HS-27A (cell line): ENCODE data around the gene ENTREP1.
"Not testable (repeated sequence)": the region's sequence is repeated elsewhere in the genome, so short reads cannot be mapped to it uniquely, and the experiment has no call there.

ENCODE experiments used
- DNase-seq: peaks from one replicate; pipeline ENCODE4 v3.0.0-alpha.2; 2012; ENCODE audit warnings: low read depth, missing footprints

Gene ENTREP1

DNA sequence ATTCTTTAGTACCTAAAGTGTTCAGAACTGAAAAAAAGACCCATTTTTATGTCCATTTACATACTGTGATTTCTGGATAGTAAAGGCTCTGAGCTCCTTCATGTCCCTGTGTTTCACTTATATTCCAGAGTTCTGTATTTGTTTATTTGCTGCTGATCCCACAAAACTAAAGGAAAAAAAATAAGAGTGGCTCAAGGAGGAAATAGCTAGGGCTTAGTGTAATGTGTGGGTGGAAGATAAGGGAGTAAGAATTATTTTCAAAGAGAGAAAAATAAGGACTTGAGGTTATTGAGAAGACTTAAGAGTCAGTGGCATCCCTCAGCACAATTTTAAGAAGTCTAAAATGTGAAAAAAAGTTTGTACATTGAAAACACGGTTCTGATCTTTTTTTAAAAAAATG, 46.0 kb downstream of the ENTREP1 start:
- DNase-seq, result no peak

DNA sequence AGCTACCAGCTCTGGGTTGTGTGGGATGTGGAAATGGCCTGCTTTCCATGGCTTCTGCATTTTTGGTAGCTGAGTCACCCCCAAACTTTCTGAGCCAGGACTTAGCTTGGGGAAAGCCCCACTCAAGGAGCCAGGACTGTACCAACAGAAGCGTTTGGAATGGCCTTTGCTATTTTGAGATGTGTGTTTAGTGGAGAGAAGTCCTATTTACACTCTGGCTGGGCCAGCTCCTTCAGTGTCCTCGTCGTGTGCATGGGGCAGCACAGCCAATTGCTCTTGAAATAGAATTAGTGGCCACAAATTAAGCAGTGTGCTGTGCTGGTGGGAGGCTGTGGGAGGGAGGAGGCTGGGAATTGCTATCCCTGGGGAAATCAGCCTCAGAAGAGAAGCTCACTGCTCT, 51.6 kb downstream of the ENTREP1 start:
- peak; percentile 62 for DNase-seq

DNA sequence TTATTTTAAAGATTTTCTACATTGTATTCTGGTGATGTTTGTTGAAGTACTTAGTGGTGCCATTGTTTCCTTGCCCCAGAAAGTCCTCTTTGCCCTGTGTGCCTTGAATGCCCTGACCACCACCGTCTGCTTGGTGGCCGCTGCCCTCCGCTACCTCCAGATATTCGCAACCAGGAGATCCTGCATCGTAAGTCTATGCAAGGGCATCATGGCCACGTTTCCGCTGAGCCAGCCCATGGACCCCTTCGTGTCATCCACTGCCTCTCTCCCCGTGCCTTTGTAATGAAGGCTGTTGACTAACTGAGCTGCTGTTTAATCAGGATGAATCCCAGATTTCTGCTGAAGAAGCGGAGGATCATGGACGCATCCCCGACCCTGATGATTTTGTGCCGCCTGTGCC, 52.3 kb downstream of the ENTREP1 start:
- no peak for DNase-seq

DNA sequence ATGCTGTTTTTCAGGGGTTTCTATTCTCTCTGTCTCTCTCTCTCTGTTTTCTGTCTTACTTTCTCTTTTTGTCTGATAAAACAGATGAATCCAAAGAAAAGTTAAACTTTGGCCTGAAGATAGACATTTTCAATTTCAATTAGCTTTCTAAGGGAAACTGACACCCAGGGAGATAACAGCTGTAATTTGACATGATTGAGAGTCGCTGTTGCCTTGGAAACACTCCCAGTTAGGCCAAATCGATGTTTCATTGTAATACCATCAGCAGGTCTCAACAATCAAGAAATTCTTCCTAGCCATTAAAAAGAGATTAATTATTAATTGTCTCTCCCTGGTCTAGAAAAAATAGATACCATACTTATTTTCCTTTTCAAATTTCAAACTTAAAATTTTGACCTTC, 53.0 kb downstream of the ENTREP1 start:
- no peak for DNase-seq

DNA sequence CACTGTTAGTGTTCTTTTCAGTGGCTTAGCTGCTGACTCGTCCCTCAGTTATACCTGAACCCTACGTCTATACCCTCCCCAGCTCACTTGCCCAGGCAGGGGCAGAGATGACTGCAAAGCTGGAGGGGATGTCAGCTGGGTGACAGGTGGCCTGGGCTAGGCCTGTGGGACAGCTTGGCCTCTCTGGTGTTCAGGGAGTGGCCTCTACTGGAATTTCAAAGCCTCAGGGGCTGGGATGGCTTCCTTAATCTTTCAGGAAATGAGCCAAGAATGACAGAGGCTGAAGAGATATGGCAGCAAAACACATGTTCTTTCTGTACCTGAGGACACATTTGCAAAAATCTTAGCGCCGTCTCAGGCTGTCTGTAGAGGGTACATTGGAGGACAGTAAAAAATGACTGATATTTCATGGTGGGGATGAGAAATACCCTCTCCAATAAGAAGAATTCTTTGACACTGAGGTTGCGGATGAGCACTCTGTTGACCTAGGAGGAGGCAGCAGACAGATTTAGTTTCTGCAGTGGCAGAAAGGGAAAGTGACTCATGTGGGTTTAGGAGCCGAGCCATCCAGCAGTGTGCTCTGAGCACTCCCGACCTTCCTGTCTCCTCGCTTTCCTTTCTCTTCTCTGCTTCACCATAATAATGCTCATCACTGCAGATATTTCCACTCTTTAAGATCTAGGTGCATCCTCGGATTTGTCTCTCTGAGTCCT, 54.4 kb downstream of the ENTREP1 start:
- no peak for DNase-seq

DNA sequence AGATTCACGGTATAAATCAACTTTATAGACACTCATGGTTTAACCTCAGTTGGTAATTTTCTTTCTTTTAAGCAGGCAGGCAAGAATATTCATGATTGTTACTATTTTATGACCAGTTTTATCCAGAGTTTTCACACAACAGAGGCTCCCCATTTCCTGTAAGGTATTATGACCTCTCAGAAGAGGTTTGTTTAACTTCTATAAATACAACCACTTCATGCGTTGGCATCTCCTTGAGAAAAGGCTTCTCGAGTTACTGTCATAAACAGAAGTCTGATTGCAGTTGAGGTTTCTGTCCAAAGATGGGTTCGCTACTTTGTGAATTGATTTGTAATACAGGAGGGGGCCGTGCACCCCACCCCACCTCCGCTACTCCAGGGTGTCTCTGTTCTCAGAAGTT, 55.3 kb downstream of the ENTREP1 start:
- no peak for DNase-seq

DNA sequence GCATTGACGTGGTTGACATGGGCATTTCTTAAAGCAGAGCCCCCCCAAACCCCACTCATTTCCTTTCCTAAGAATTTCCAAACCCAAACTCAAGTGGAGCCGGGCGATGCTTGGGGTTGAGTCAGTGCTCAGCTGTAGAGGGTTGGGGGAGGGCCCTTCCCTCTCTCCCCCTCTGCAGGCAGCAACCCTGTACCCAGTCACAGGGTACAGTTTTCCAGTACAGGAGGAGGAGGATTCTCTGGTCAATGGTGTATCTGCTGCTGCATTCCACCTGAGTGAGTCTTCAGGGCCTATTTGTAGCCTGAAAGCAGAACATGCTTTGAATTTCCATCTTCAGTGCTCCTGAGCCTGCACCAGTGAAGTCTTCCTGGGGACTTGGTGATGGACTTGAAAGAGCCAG, 55.8 kb downstream of the ENTREP1 start:
- no peak for DNase-seq

DNA sequence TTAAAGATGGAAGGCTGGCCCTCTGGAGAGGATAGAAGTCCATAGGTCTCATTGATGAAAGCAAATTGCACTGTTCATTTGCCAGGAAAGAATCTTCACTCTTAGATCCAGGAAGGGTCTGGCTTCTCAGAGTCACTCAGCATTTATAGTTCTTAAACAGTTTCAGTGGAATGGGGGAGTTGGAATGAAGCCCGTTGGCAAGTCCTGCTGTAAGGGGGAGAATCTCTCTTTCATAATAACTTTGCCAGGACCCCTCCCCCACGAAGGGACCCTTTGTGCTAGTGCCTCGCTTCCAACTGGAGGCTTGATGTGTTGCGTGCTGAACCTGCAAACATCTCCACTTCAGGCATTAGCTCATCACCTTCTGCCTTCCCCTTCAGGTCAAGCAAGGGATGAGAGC, 57.1 kb downstream of the ENTREP1 start:
- no peak for DNase-seq

DNA sequence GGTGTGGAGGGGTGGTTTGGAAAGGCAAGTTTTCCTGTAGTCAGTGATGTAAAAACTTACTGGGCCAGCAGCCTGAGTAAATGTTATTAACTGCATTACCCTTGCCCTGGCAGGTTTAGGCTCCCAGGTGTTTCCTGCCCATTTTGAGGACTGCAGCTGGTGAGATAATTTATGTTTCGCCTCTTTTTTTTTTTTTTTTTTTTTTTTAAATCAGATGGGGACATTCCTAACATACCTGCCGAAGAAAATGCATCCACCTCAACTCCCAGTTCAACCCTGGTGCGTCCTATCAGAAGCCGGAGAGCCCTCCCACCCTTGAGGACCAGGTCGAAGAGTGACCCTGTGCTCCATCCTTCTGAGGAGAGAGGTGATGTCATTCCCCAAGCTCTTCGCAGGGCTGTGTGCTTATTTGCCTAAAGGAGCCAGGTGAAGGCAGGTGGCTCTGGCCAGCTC, 60.6 kb downstream of the ENTREP1 start:
- no peak for DNase-seq

DNA sequence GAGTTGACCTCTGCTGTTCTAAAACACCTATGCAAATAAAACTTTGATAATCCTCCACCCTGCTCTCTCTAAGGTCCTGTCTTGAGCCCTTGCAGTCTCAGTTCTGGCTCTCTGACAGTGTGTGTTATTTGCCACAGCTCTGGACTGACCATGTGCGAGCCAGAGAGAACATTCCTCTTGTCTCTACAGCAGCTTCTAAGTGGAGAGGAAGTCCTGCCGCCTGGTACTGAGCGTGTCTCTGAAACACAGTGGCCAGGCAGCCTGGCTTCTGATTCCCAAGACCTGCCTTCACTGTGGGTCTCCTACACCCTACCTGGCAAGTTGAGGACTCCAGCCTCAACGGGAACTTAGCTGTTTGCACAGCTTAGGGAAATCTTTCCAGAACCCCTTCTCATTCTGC, 61.6 kb downstream of the ENTREP1 start:
- no peak for DNase-seq

DNA sequence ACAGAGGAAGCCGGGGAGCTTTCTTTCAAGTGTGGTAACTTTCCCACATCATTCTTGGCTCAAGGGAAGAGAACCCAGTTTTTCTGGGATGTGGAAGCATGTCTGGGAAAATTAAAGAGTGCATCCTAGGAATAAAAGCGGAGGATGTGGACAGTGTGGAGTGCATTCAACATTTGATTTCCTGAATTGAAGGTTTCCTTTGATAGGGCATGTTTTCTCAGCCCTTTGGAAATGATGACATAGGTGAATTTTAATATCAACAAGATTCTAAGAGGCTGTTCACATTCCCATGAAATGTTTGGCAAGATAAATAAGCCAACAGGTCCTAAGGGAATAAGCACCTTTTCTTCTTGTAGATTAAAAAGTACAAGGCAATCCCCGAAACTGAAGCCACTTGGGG, 63.6 kb downstream of the ENTREP1 start:
- no peak for DNase-seq

DNA sequence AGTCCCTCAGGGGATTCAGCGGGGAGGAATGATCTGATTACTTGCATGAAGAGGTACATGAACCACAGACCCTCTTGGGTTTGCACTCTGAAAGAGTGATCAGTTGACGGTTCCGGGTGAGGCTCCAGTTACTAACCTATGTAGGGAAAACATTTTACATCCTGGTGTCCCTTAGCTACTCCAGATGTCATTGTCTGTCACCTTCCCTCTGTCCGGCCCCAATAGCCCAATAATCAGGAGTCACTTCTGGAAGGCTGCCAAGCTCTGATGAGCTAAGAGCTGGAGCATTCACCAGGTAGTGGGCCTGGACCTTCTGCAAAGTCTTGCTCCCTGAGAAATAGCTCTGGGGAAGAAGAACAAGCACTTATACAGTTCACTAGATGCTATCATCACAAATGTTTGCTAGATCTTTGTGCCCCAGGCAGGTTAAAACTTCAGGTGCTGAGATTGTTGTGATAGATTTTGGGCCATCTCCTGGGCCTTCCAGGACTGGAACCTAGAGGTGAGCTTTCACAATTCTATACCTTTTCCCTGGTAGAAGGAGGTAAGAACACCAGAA, 64.5 kb downstream of the ENTREP1 start:
- DNase-seq, result no peak

DNA sequence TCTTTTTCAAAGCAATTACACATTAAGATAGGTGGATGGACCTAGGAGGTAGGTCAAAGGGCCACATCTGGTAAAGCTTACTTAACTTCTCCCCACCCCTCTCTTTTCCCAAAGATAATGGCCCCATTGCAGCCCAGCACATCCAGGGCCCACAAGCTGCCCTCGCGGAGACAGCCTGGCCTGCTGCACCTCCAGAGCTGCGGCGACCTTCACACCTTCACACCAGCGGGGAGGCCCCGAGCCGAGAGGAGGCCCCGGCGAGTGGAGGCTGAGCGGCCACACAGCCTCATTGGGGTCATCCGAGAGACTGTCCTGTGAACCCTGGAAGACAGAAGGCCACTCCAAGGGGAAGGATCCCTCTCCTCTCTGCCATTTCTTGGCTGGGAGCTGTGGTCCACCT, 66.5 kb downstream of the ENTREP1 start:
- no peak for DNase-seq

DNA sequence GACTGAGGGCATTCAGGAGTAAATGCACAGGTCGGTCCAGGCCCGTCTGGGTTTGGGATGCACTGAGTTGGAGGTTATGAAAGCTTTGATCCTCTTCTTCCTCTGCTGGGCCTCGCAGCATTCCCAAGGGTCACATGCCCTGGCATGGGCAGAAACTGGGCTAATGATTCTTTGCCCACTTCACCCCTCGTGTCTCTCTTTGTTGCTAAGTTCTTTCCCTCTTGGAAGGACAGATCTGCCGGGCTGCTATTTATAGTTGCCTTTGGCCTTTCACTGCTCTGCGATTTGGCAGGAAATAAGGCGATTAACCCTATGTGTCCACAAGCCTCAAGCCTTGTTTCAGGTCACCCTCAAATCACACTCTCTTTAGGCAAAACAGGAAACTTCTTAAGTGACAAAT, 66.9 kb downstream of the ENTREP1 start:
- DNase-seq, result no peak

DNA sequence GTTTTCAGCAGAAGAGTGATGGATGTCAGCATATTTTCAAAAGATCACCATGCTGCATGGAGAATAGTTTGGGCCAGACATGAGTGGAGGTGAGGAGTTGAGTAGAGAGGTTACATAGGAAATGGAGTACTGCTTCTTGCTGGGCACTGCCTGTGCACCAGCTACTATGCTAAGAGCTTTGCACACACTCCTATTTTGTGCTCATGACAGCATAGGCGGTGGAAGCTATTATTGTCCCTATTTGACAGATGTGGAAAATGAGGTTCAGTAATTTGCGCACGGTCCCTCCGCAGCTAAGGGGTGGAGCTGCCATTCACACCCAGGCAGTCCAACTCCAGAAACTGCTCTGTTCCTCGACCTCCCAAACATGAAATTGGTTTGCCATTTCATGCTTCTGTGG, 67.8 kb downstream of the ENTREP1 start:
- DNase-seq, result no peak

DNA sequence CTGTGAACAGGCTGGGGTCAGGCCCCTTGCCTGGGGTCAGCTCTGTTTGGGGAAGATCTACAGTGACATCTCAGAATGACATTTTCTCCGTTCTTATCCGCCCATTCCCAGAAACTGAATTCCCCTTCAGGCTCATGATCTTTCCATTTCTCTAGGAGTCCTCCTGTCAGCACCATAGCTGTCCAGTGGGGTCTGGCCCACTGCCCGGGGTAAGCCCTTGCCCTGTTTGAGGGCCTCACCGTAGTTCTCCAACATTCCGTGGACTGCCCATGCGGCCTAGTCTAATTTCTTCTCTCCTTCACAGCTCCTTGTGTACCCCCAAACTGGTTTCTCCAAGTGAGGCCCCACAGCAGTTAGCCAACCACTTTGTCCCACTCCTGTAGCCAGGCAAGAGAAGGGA, 68.4 kb downstream of the ENTREP1 start:
- DNase-seq, result no peak

DNA sequence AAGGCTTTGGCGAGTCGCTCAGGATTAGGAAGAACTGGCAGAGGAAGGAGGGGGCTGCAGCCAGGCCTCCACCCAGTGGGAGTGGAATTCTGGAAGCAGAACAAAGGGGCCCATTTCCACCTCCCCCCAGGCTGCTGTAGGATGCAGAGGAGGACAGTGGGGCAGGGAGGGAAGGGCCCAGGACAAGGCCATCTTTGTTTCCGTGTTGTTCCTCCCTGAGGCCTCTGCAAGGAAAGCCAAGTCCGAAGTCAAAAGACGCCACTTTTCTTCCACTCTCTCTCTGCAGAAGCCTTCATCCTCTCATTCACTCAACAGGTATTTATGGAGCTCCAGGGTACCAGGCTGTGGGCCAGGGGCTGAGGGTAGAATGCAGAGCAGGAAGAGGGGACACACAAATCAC, 70.7 kb downstream of the ENTREP1 start:
- DNase-seq, result no peak

DNA sequence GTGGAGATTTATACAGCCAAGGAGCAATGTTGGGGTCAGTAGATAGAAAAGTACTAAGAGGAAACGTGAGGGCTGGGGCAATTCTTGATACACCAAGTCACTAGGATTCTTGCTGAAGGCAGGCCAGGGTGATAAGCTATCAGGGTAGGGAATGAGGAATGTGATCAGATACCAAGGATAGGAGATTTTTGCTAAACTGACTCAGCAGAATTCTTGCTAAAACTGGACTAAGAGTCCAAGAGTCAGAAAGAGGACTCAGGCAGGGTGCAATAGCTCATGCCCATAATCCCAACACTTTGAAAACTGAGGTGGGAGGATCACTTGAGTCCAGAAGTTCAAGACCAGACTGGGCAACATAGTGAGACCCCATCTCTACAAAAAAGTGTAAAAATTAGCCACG, 71.7 kb downstream of the ENTREP1 start:
- no peak for DNase-seq

DNA sequence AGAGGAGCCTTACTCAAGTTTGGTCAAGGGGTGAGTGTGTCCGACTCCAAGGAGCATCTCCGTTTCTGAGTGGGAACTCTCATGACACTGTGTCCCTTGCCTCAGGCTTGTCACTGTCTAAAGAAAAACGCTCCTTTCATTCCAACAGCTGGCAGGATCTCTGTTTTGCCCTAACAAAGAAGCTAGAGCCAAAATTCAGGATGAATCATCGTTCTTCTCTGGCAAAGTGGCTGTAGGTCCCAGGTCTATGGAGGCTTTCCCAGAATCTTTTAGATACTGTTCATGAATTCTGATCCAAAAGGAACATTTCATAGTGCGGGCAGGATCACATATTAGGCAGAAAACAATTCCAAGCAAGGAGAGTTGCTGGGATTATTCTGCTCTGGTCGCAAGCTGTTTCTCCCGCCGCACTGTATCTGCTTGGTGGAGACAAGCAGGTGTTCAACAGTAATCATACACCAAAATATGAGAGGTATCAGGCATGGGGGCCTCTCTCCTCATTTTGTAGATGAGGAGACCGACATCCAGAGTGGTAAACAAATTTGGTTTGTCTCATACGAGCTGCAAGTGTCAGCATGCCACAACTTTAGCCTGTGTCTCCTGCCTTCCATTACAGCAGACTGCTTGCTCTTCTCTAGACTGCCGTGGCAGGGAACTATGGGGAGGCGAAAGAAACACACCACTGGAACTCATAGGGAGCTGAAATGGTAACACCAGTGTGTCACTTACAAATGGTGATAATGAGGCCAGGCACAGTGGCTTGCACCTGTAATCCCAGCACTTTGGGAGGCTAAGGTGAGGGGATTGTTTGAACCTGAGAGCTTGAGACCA, 72.6 kb downstream of the ENTREP1 start:
- DNase-seq, result no peak

DNA sequence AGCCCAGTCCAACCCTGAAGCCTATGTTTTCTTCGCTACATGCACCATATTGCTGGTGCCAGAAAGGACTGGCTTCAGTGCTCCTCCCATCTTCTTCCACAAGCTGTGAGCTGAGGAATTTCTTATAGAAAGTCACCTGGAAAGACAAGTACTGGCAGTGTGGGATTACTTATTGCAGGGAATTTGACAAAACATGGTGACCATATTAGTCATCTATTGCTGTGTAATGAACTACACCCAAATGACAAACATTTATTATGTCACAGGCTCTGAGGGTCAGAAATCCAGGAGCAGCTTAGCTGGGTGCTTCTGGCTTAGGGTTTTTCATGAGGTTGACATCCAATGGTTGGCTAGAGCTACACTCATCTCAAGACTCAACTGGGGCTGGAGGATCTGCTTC, 75.5 kb downstream of the ENTREP1 start:
- no peak for DNase-seq

DNA sequence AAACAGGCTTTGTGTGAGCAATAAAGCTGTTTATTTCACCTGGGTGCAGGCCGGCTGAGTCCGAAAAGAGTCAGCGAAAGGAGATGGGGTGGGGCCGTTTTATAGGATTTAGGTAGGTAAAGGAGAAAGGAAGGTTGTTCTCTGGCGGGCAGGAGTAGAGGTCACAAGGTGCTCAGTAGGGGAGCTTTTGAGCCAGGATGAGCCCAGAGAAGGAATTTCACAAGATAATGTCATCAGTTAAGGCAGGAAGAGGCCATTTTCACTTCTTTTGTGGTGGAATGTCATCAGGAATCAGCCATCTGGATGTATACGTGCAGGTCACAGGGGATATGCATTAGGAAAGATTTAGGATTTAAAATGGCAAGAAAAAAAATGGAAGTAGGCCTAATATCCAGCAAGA, 84.9 kb downstream of the ENTREP1 start:
- DNase-seq, result not testable (repeated sequence)

DNA sequence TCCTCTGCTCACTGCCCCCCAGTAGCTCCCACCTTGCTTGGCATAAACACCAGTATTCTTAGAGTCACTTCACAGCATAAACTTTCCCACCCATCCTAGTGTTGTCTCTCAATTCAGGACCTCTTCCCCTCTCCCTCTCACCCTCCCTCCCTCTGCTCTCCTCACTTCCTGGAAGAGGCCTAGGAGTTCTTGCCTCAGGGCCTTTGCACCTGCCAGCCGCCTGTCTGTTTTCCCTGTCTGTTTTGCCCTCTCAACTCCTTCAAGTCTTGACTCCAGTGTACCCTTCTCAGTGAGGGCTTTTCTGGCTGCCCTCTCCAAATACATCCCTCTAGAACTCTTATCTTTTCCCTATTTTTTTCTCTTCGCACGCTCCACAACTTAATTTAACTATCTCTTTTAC, 86.2 kb downstream of the ENTREP1 start:
- no peak for DNase-seq
